ENCODE measurements around the gene B3GNT9. TPM values are rescaled to one million over a fixed set of nuclear protein-coding genes. Genes with fewer than 3 reads are reported as not detected.
A peak's percentile ranks its signal among the peaks of the same experiment; 100 is the strongest.

Gene B3GNT9
- total and polyA plus RNA-seq, 2 of the 8 experiments (the other 6 are each of a cell fraction or from before 2014, with no cell fraction given) = 3.5 to 9.0 TPM

GRCh38 chr16:67155295-67156142 is 4.7 kb upstream of the B3GNT9 start (continued):
- TF ChIP-seq RAD21 (IDR thresholded peaks at IDR 0.05 in 1 of 2, conservative IDR thresholded peaks at IDR 0.05 in 1 of 2; ENCODE audit: low read depth in 2 of 2, low read length in 2 of 2) (peak; percentile 84 to 91), E2F6 (IDR thresholded peaks at IDR 0.05) (no peak; the same call in 1 of the 2 replicates), EGR1 (IDR thresholded peaks at IDR 0.05; ENCODE audit: borderline replicate concordance, low read depth, low read length) (peak; percentile 28; the same call in 1 of the 2 replicates), CTCF (IDR thresholded peaks at IDR 0.05; ENCODE audit: control extremely low read depth in 1 of 3, insufficient read depth in 1 of 3, low read depth in 1 of 3, low read length in 3 of 3) (peak; percentile 94 to 98 (median 95)), TBP (IDR thresholded peaks at IDR 0.05; ENCODE audit: low read depth, low read length) (peak; percentile 39; the same call in 1 of the 2 replicates), MAX (IDR thresholded peaks at IDR 0.05) (peak; percentile 49), TAF7 (optimal IDR thresholded peaks at IDR 0.05; ENCODE audit: borderline replicate concordance, low read depth, low read length) (peak; percentile 64), NANOG (IDR thresholded peaks at IDR 0.05; ENCODE audit: insufficient read depth, low read depth, low read length, poor library complexity, severe bottlenecking) (peak; percentile 51), SIN3A (conservative IDR thresholded peaks at IDR 0.05 in 1 of 2, IDR thresholded peaks at IDR 0.05 in 1 of 2; ENCODE audit: low read depth in 1 of 2, low read length in 2 of 2) (peak in 1 of 2 experiments; percentile 60; a peak in 1 of 4 replicates), CREB1 (IDR thresholded peaks at IDR 0.05) (peak; percentile 8; the same call in 1 of the 2 replicates)
